MCF 10A (cell line): Measurements from ENCODE around the gene IL20. TPM values are rescaled to one million over a fixed set of nuclear protein-coding genes. Genes with fewer than 3 reads are reported as not detected.

ENCODE experiments used
- BruUV-seq: library from RNA; stranded (reverse); fragments of 400-500 nt; replicated peaks from 2 replicates; lab custom pipeline; 2021; lab: Mats Ljungman, UMichigan
- CTCF ChIA-PET: fragments of 300-600 bp; sonication (Branson Sonifier 250); formaldehyde crosslinking; extraction: SDS; loops from one replicate; lab custom pipeline; 2021; ENCODE audit warnings: antibody characterized with exemption, inconsistent platforms; lab: Yijun Ruan, JAX
- POLR2A ChIA-PET: fragments of 300-600, 350-650 bp; sonication (Branson Sonifier 250); formaldehyde crosslinking; extraction: SDS; loops from one replicate; lab custom pipeline; 2020; ENCODE audit warnings: antibody characterized with exemption, inconsistent platforms; lab: Yijun Ruan, JAX
- DNase-seq: peaks from one replicate; pipeline ENCODE4 v3.0.0-alpha.2; 2018; ENCODE audit not compliant: unreplicated experiment
- H3K27ac Mint-ChIP-seq: one replicate; pipeline ENCODE4 v1.8.0; 2022; ENCODE audit warnings: mild to moderate bottlenecking, low read depth, mixed read lengths; ENCODE audit not compliant: unreplicated experiment
- H3K27me3 Mint-ChIP-seq: one replicate; pipeline ENCODE4 v1.8.0; 2022; ENCODE audit warnings: mixed read lengths; ENCODE audit not compliant: insufficient read depth, unreplicated experiment
- H3K36me3 Mint-ChIP-seq: one replicate; pipeline ENCODE4 v1.8.0; 2022; ENCODE audit warnings: mild to moderate bottlenecking, moderate library complexity, mixed read lengths; ENCODE audit not compliant: insufficient read depth, unreplicated experiment
- H3K4me1 Mint-ChIP-seq: one replicate; pipeline ENCODE4 v1.8.0; 2022; ENCODE audit warnings: mixed read lengths; ENCODE audit not compliant: insufficient read depth, unreplicated experiment
- H3K4me3 Mint-ChIP-seq: one replicate; pipeline ENCODE4 v1.8.0; 2022; ENCODE audit warnings: mild to moderate bottlenecking, moderate library complexity, mixed read lengths; ENCODE audit not compliant: unreplicated experiment
- H3K9me3 Mint-ChIP-seq: one replicate; pipeline ENCODE4 v1.8.0; 2022; ENCODE audit warnings: mixed read lengths; ENCODE audit not compliant: unreplicated experiment
- CTCF ChIP-seq: fragments of 200-600 bp; IDR thresholded peaks from one replicate; pipeline ENCODE4 v1.8.0; 2022; ENCODE audit warnings: antibody characterized with exemption, mild to moderate bottlenecking; ENCODE audit not compliant: unreplicated experiment
- intact Hi-C: fragments of 100-400 bp; cut with micrococcal nuclease; formaldehyde crosslinking; loops from 2 replicates; pipeline ENCODE4 v1.14.1; 2022
- total RNA-seq: library from RNA; stranded (reverse); gene quantifications from 2 replicates; pipeline ENCODE4 v1.2.3, GENCODE V29; 2022

IL20 gene
- total RNA-seq, 1 experiment from 2014 or later, result not detected

GRCh38 chr1:206839006-206839560 is 26.3 kb upstream of the IL20 start:
- H3K4me1 Mint-ChIP-seq, result peaks cover 41% of the 10 kb centered on the region
- no peaks in the 10 kb centered on the region for H3K36me3 Mint-ChIP-seq
- DNase-seq, result no peak
- ChIA-PET POLR2A (interaction anchor here (0.6 to 2.2 kb wide), 6 partner anchors 9 to 70 kb away, joined by 3 to 10 read pairs (median 5); no protein-coding TSS in a partner anchor), CTCF (interaction anchor here (0.5 to 2.7 kb wide), 10 partner anchors 9 to 204 kb away, joined by 3 to 16 read pairs (median 6); partner anchors contain the start of genes DYRK3 and IL20)
- no peak overlapping the region for H3K27ac Mint-ChIP-seq
- TF ChIP-seq CTCF, result no peak
- no peak overlapping the region for H3K4me3 Mint-ChIP-seq
- intact Hi-C loops, result no loop called here
- no TSS peak for BruUV-seq
- no peaks in the 10 kb centered on the region for H3K9me3 Mint-ChIP-seq
- H3K27me3 Mint-ChIP-seq, result no peaks in the 10 kb centered on the region

- intact Hi-C loops, result no loop called here
- CTCF ChIA-PET, result interaction anchor here (1.1 to 1.5 kb wide), 2 partner anchors 14 to 66 kb away, joined by 3 to 4 read pairs; no protein-coding TSS in a partner anchor
- Mint-ChIP-seq H3K27me3 (no peaks in the 10 kb centered on the region), H3K4me3 (no peak overlapping the region), H3K36me3 (no peaks in the 10 kb centered on the region), H3K9me3 (no peaks in the 10 kb centered on the region), H3K27ac (peak overlapping the region; percentile 24), H3K4me1 (peaks cover 33% of the 10 kb centered on the region)
- no TSS peak for BruUV-seq
- TF ChIP-seq CTCF, result no peak
- peak; percentile 81 for DNase-seq
- POLR2A ChIA-PET, result interaction anchor here (0.5 kb wide), 1 partner anchor 72 kb away, joined by 3 read pairs; no protein-coding TSS in a partner anchor
These were observed 25.6 kb upstream of the IL20 start for GRCh38 chr1:206839857-206840256.

- H3K9me3 Mint-ChIP-seq, result no peaks in the 10 kb centered on the region
These were observed 23.7 kb upstream of the IL20 start for GRCh38 chr1:206841609-206842323.

More at GRCh38 chr1:206841609-206842323, 23.7 kb upstream of the IL20 start:
- intact Hi-C loops, result no loop called here
- ChIA-PET POLR2A (interaction anchor here (0.7 to 1.6 kb wide), 7 partner anchors 9 to 207 kb away, joined by 3 to 9 read pairs (median 4); partner anchors contain the start of gene DYRK3), CTCF (interaction anchor here (0.7 to 2.2 kb wide), 9 partner anchors 9 to 116 kb away, joined by 3 to 9 read pairs (median 5); partner anchors contain the start of gene IL20)
- Mint-ChIP-seq H3K27ac (no peak overlapping the region), H3K4me1 (peaks cover 27% of the 10 kb centered on the region), H3K36me3 (no peaks in the 10 kb centered on the region), H3K27me3 (no peaks in the 10 kb centered on the region), H3K4me3 (no peak overlapping the region)
- TF ChIP-seq CTCF, result no peak
- no TSS peak for BruUV-seq
- DNase-seq, result no peak
